HFFc6 (cell line): ENCODE data around the gene VEZF1. TPM values are rescaled to one million over a fixed set of nuclear protein-coding genes. Genes with fewer than 3 reads are reported as not detected.

Experiments
- DNase-seq: peaks from one replicate; pipeline ENCODE4 v3.0.0-alpha.2; 2018
- H3K27ac Mint-ChIP-seq: 2 replicates; pipeline ENCODE4 v1.8.0; 2020; ENCODE audit warnings: mild to moderate bottlenecking, mixed read lengths
- H3K27me3 Mint-ChIP-seq: 2 replicates; pipeline ENCODE4 v1.8.0; 2021; ENCODE audit warnings: mild to moderate bottlenecking, moderate library complexity, mixed read lengths; ENCODE audit not compliant: insufficient read depth
- H3K36me3 Mint-ChIP-seq: 2 replicates; pipeline ENCODE4 v1.8.0; 2021; ENCODE audit warnings: low read depth, mixed read lengths
- H3K4me1 Mint-ChIP-seq: 2 replicates; pipeline ENCODE4 v1.8.0; 2020; ENCODE audit warnings: low read depth, mixed read lengths
- H3K4me3 Mint-ChIP-seq: 2 replicates; pipeline ENCODE4 v1.8.0; 2020; ENCODE audit warnings: mild to moderate bottlenecking, moderate library complexity, mixed read lengths
- H3K9me3 Mint-ChIP-seq: 2 replicates; pipeline ENCODE4 v1.8.0; 2020; ENCODE audit warnings: mild to moderate bottlenecking, mixed read lengths
- total RNA-seq, 6 experiments: library from RNA; stranded (reverse); fragmentation: NEBNext Ultra II Directional; extraction: Animal tissue kit (Norgen Biotek cat#: 25700); gene quantifications; 2 replicates in 1 of 6; 3 replicates in 5 of 6; pipeline ENCODE4 v1.2.3, GENCODE V29; 2021
- TF ChIP-seq, protein P1 (sequence below): fragments of 200-600 bp; sonication (generic); IDR thresholded peaks from 2 replicates; pipeline ENCODE4 v1.5.0; 2021; ENCODE audit warnings: antibody characterized with exemption, mild to moderate bottlenecking

VEZF1 gene
- total RNA-seq, 6 experiments from 2014 or later = 41.7 to 56.5 (median 51.8) TPM

DNA sequence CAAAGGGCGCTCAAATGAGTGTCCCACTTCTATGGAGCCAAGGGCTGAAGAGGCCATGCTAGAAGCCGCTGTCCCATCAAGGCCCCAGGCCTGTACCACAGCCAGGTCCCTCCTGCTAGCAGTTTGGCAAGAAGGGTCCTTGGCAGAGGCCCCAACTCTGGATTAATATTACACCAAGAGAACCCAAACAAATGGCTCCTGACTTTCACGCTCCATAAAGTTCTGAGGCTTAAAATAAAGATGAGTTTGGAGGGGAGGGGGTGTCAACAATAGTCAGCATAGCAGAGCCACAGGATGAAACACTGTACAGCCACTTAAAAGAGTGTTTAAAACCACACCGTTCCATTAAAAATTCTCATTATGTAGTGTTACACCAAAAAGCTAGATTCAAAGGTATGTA lies 63.4 kb downstream of the VEZF1 start:
- no peaks in the 10 kb centered on the region; the same call in none of the 2 replicates for H3K27me3 Mint-ChIP-seq
- no peak overlapping the region for H3K27ac Mint-ChIP-seq
- peaks cover 12% of the 10 kb centered on the region; the same call in 1 of the 2 replicates for H3K36me3 Mint-ChIP-seq
- H3K4me1 Mint-ChIP-seq = peaks cover 38% of the 10 kb centered on the region
- TF ChIP-seq, protein P1, sequence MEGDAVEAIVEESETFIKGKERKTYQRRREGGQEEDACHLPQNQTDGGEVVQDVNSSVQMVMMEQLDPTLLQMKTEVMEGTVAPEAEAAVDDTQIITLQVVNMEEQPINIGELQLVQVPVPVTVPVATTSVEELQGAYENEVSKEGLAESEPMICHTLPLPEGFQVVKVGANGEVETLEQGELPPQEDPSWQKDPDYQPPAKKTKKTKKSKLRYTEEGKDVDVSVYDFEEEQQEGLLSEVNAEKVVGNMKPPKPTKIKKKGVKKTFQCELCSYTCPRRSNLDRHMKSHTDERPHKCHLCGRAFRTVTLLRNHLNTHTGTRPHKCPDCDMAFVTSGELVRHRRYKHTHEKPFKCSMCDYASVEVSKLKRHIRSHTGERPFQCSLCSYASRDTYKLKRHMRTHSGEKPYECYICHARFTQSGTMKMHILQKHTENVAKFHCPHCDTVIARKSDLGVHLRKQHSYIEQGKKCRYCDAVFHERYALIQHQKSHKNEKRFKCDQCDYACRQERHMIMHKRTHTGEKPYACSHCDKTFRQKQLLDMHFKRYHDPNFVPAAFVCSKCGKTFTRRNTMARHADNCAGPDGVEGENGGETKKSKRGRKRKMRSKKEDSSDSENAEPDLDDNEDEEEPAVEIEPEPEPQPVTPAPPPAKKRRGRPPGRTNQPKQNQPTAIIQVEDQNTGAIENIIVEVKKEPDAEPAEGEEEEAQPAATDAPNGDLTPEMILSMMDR = no peak
- H3K4me3 Mint-ChIP-seq = no peak overlapping the region
- no peaks in the 10 kb centered on the region for H3K9me3 Mint-ChIP-seq
- DNase-seq = no peak

Other genes with a start within 250 kb of the VEZF1 start
- not detected for gene CCDC182, start 243.0 kb downstream of the VEZF1 start, total RNA-seq
- gene MRPS23, start 138.2 kb downstream of the VEZF1 start, total RNA-seq = 10 to 100 TPM; 47.0 to 62.5 (median 56.4) TPM
- gene CUEDC1, start 32.8 kb downstream of the VEZF1 start, total RNA-seq = 10 to 100 TPM; 34.0 to 41.0 (median 34.9) TPM
- gene SRSF1, start 19.0 kb upstream of the VEZF1 start, total RNA-seq = 100 to 1,000 TPM; 216 to 296 (median 271) TPM
- 10 to 100 TPM; 31.8 to 38.9 (median 35.5) TPM for gene DYNLL2, start 95.2 kb upstream of the VEZF1 start, total RNA-seq
- gene OR4D1, start 160.1 kb upstream of the VEZF1 start, total RNA-seq = not detected
- not detected for gene OR4D2, start 178.7 kb upstream of the VEZF1 start, total RNA-seq
- not detected for gene EPX, start 204.5 kb upstream of the VEZF1 start, total RNA-seq
- gene MKS1, start 231.0 kb upstream of the VEZF1 start, total RNA-seq = 10 to 100 TPM in 1 of 6 experiments, 1 to 10 TPM in 5; 8.3 to 10.4 (median 8.9) TPM